Measurements from ENCODE around the gene RNU1-3.
A peak's percentile ranks its signal among the peaks of the same experiment; 100 is the strongest.
"Not testable (repeated sequence)": the region's sequence is repeated elsewhere in the genome, so short reads cannot be mapped to it uniquely, and the experiment has no call there.

Gene RNU1-3

GRCh38 chr1:16693449-16694307 is 26.9 kb upstream of the RNU1-3 start:
- not testable (repeated sequence) for DNase-seq

GRCh38 chr1:16692717-16693448 is 26.1 kb upstream of the RNU1-3 start:
- DNase-seq, result not testable (repeated sequence)

GRCh38 chr1:16692283-16692682 is 25.5 kb upstream of the RNU1-3 start:
- DNase-seq, result not testable (repeated sequence)

GRCh38 chr1:16690971-16691682 is 24.4 kb upstream of the RNU1-3 start:
- DNase-seq, result not testable (repeated sequence)

GRCh38 chr1:16687132-16687800 is 20.5 kb upstream of the RNU1-3 start:
- DNase-seq, result not testable (repeated sequence)

- DNase-seq, result not testable (repeated sequence)
These were observed 19.0 kb upstream of the RNU1-3 start for GRCh38 chr1:16685445-16686371.

- DNase-seq, result peak in 1 of 2 experiments; percentile 26
These were observed 18.1 kb upstream of the RNU1-3 start for GRCh38 chr1:16684738-16685337.

GRCh38 chr1:16684152-16684551 is 17.4 kb upstream of the RNU1-3 start:
- DNase-seq, result not testable (repeated sequence)

- DNase-seq, result not testable (repeated sequence)
These were observed 16.1 kb upstream of the RNU1-3 start for GRCh38 chr1:16682803-16683202.

GRCh38 chr1:16680366-16680765 is 13.6 kb upstream of the RNU1-3 start:
- not testable (repeated sequence) for DNase-seq

- peak; percentile 58 to 73 for DNase-seq
These were observed 11.0 kb upstream of the RNU1-3 start for GRCh38 chr1:16677552-16678431.

- not testable (repeated sequence) for DNase-seq
These were observed 10.1 kb upstream of the RNU1-3 start for GRCh38 chr1:16676661-16677523.

GRCh38 chr1:16675118-16675510 is 8.4 kb upstream of the RNU1-3 start:
- DNase-seq, result not testable (repeated sequence)

- not testable (repeated sequence) for DNase-seq
These were observed 7.2 kb upstream of the RNU1-3 start for GRCh38 chr1:16673976-16674375.

GRCh38 chr1:16665836-16666235 is 912 bp downstream of the RNU1-3 start:
- not testable (repeated sequence) for DNase-seq

GRCh38 chr1:16658234-16658633 is 8.5 kb downstream of the RNU1-3 start:
- DNase-seq, result not testable (repeated sequence)

- DNase-seq, result not testable (repeated sequence)
These were observed 9.6 kb downstream of the RNU1-3 start for GRCh38 chr1:16656981-16657683.

- not testable (repeated sequence) for DNase-seq
These were observed 10.2 kb downstream of the RNU1-3 start for GRCh38 chr1:16656574-16656973.
